H54 (cell line): ENCODE results near the gene KLHL29.

Experiments
- DNase-seq: peaks from one replicate; pipeline ENCODE4 v3.0.0; 2011; ENCODE audit warnings: low spot score, mixed read lengths; ENCODE audit not compliant: insufficient read length
- FAIRE-seq: peaks from 3 replicates; lab custom pipeline; 2011; peaks lifted over from hg19 to GRCh38; lab: Jason Lieb, UNC
- POLR2A ChIP-seq: IDR thresholded peaks from 2 replicates; pipeline ENCODE4 v1.6.1; 2011; ENCODE audit warnings: low read depth, mild to moderate bottlenecking, low read length

The KLHL29 gene

GRCh38 chr2:23586741-23587306, 201.8 kb downstream of the KLHL29 start:
- DNase-seq: no peak
- FAIRE-seq: no peak
- TF ChIP-seq POLR2A: no peak

- TF ChIP-seq POLR2A: no peak
- DNase-seq (no peak), FAIRE-seq (no peak)
Observed at GRCh38 chr2:23587341-23587880, 202.4 kb downstream of the KLHL29 start.

- TF ChIP-seq POLR2A: no peak
Observed at GRCh38 chr2:23588106-23588505, 203.1 kb downstream of the KLHL29 start.

GRCh38 chr2:23588508-23589201, 203.7 kb downstream of the KLHL29 start:
- no peak for DNase-seq
- TF ChIP-seq POLR2A: no peak
- no peak for FAIRE-seq

More at GRCh38 chr2:23588106-23588505, 203.1 kb downstream of the KLHL29 start:
- no peak for FAIRE-seq
- DNase-seq: no peak

GRCh38 chr2:23589220-23589647, 204.3 kb downstream of the KLHL29 start:
- FAIRE-seq: no peak
- DNase-seq: no peak
- TF ChIP-seq POLR2A: no peak

- DNase-seq (no peak), FAIRE-seq (no peak)
- no peak for TF ChIP-seq POLR2A
Observed at GRCh38 chr2:23589739-23590138, 204.8 kb downstream of the KLHL29 start.

- no peak for TF ChIP-seq POLR2A
Observed at GRCh38 chr2:23590241-23590869, 205.4 kb downstream of the KLHL29 start.

GRCh38 chr2:23591111-23591510, 206.1 kb downstream of the KLHL29 start:
- no peak for TF ChIP-seq POLR2A
- DNase-seq (no peak), FAIRE-seq (no peak)

More at GRCh38 chr2:23590241-23590869, 205.4 kb downstream of the KLHL29 start:
- no peak for FAIRE-seq
- no peak for DNase-seq

GRCh38 chr2:23592061-23592685, 207.2 kb downstream of the KLHL29 start:
- no peak for TF ChIP-seq POLR2A
- FAIRE-seq: no peak
- no peak for DNase-seq

GRCh38 chr2:23592898-23593751, 208.1 kb downstream of the KLHL29 start:
- DNase-seq (no peak), FAIRE-seq (no peak)
- no peak for TF ChIP-seq POLR2A

GRCh38 chr2:23593752-23594459, 208.9 kb downstream of the KLHL29 start:
- DNase-seq: no peak
- no peak for TF ChIP-seq POLR2A

GRCh38 chr2:23594460-23594825, 209.5 kb downstream of the KLHL29 start:
- DNase-seq: no peak
- no peak for TF ChIP-seq POLR2A
- no peak for FAIRE-seq

More at GRCh38 chr2:23593752-23594459, 208.9 kb downstream of the KLHL29 start:
- no peak for FAIRE-seq
